ENCODE results near the gene OPCML.

Gene OPCML

GRCh38 chr11:133547808-133548494, 15.7 kb upstream of the OPCML start:
- Histone ChIP-seq H3K4me3 (replicated peaks; ENCODE audit: insufficient read depth, low read length) (no peak overlapping the region), H3K27me3 (ENCODE audit: insufficient read depth, poor library complexity, severe bottlenecking) (no peaks in the 10 kb centered on the region), H3K27ac (replicated peaks) (no peak overlapping the region)
- no peak for DNase-seq (ENCODE audit: low read depth in 1 of 2, low spot score in 1 of 2)
- TF ChIP-seq POLR2AphosphoS5 (IDR thresholded peaks at IDR 0.05; ENCODE audit: low read depth): no peak

GRCh38 chr11:133545199-133545803, 13.0 kb upstream of the OPCML start:
- H3K27ac ChIP-seq (replicated peaks): no peak overlapping the region
- H3K4me3 ChIP-seq (replicated peaks; ENCODE audit: insufficient read depth, low read length): no peak overlapping the region
- no peaks in the 10 kb centered on the region for H3K27me3 ChIP-seq (ENCODE audit: insufficient read depth, poor library complexity, severe bottlenecking)
- DNase-seq (ENCODE audit: low read depth in 1 of 2, low spot score in 1 of 2): no peak
- TF ChIP-seq, protein P1, sequence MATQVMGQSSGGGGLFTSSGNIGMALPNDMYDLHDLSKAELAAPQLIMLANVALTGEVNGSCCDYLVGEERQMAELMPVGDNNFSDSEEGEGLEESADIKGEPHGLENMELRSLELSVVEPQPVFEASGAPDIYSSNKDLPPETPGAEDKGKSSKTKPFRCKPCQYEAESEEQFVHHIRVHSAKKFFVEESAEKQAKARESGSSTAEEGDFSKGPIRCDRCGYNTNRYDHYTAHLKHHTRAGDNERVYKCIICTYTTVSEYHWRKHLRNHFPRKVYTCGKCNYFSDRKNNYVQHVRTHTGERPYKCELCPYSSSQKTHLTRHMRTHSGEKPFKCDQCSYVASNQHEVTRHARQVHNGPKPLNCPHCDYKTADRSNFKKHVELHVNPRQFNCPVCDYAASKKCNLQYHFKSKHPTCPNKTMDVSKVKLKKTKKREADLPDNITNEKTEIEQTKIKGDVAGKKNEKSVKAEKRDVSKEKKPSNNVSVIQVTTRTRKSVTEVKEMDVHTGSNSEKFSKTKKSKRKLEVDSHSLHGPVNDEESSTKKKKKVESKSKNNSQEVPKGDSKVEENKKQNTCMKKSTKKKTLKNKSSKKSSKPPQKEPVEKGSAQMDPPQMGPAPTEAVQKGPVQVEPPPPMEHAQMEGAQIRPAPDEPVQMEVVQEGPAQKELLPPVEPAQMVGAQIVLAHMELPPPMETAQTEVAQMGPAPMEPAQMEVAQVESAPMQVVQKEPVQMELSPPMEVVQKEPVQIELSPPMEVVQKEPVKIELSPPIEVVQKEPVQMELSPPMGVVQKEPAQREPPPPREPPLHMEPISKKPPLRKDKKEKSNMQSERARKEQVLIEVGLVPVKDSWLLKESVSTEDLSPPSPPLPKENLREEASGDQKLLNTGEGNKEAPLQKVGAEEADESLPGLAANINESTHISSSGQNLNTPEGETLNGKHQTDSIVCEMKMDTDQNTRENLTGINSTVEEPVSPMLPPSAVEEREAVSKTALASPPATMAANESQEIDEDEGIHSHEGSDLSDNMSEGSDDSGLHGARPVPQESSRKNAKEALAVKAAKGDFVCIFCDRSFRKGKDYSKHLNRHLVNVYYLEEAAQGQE (IDR thresholded peaks at IDR 0.05; ENCODE audit: insufficient replicate concordance, low read depth): no peak
- TF ChIP-seq CTCF (IDR thresholded peaks at IDR 0.05; ENCODE audit: insufficient read depth, low read length) (no peak), POLR2AphosphoS5 (IDR thresholded peaks at IDR 0.05; ENCODE audit: low read depth) (no peak), SPI1 (IDR thresholded peaks at IDR 0.05; ENCODE audit: borderline replicate concordance, low read depth) (no peak), GABPA (IDR thresholded peaks at IDR 0.05; ENCODE audit: low read depth) (no peak)

- no peaks in the 10 kb centered on the region for H3K27me3 ChIP-seq (ENCODE audit: insufficient read depth, poor library complexity, severe bottlenecking)
- no peak overlapping the region for H3K27ac ChIP-seq (replicated peaks)
- DNase-seq (ENCODE audit: low read depth in 1 of 2, low spot score in 1 of 2): no peak
- no peak overlapping the region for H3K4me3 ChIP-seq (replicated peaks; ENCODE audit: insufficient read depth, low read length)
- TF ChIP-seq CTCF (IDR thresholded peaks at IDR 0.05; ENCODE audit: insufficient read depth, low read length) (no peak), POLR2AphosphoS5 (IDR thresholded peaks at IDR 0.05; ENCODE audit: low read depth) (no peak), SPI1 (IDR thresholded peaks at IDR 0.05; ENCODE audit: borderline replicate concordance, low read depth) (no peak), GABPA (IDR thresholded peaks at IDR 0.05; ENCODE audit: low read depth) (no peak)
- TF ChIP-seq, protein P1 (IDR thresholded peaks at IDR 0.05; ENCODE audit: insufficient replicate concordance, low read depth): no peak
These were observed 9.4 kb upstream of the OPCML start for GRCh38 chr11:133541720-133542095.

DNA sequence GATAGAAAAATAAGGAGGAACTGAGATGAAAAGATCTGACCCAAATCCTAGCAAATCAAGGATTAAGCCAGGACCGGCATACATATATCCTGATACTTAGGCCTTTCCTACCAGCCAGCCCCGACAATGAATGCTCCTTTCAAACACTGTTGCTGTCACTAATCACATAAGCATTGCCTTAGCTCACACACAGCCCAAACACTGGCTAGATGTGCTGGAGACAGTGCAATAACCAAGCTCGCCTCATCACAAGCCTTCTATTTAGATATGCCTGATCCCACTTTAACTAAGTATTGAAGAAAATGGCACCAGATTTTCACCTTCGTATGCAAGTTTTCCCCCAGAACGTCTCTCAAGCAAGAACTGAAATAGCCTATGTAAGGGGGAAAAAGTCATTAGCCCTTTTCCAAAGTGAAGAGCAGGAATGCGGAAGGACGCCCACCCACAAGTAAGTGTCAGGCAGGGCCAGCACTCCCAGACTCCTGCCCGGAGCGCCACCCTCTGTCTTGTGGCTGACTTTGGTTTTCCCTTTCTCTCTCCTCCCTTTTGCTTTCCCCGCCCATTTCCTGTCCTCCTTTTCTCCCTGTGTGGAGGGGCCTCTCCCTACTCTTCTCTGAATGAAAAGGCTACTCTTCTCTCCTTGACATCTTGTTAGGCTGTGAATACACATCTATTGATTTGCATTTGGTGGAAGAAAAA, 8.9 kb upstream of the OPCML start:
- no peak for TF ChIP-seq SPI1 (IDR thresholded peaks at IDR 0.05; ENCODE audit: borderline replicate concordance, low read depth)
- TF ChIP-seq, protein P1 (IDR thresholded peaks at IDR 0.05; ENCODE audit: insufficient replicate concordance, low read depth): no peak
- TF ChIP-seq CTCF (IDR thresholded peaks at IDR 0.05; ENCODE audit: insufficient read depth, low read length): no peak
- no peak for TF ChIP-seq POLR2AphosphoS5 (IDR thresholded peaks at IDR 0.05; ENCODE audit: low read depth)
- no peak for TF ChIP-seq GABPA (IDR thresholded peaks at IDR 0.05; ENCODE audit: low read depth)
- DNase-seq (ENCODE audit: low read depth in 1 of 2, low spot score in 1 of 2): no peak

More for the DNA sequence above, 8.9 kb upstream of the OPCML start:
- Histone ChIP-seq H3K27me3 (ENCODE audit: insufficient read depth, poor library complexity, severe bottlenecking) (no peaks in the 10 kb centered on the region), H3K27ac (replicated peaks) (no peak overlapping the region), H3K4me3 (replicated peaks; ENCODE audit: insufficient read depth, low read length) (no peak overlapping the region)

Data from HL-60 (cell line).